ENCODE data around the gene LINS1.

DNA sequence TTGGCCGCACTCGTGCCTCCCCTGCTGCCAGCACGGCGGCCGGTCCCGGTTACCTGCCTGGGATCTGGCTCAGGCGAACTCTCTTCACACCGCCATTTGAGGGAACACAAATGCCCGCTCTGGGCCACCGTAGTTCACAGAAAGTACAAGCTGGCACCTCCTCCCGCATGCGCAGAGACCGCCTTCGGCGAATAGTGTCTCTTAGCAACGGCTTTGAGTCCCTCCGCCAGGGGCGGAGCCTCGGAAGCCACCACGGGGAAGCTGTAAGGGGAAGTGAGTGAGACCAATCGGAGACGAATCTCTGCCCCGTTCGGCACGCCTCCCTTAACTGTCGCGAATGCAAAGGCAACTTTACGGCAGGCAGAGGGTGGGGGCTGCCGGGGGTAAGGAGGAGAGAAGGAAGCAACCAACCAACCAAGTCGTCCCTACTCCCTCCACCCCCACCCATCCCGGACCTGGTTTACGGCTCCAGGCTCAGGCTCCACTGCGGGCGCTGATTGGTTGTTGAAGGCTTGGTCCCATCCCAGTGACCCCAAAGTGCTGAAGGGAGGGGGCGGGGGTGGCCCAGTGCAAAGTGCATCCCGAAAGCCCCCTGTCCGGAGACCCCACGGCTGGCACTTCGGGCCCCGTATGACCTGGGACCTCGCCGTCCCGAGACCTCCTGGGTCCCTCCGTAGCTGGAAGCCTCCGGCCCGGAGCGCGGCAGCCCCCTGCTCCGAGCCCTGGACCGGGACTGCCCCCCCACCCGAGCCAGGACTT lies at the start of gene LINS1, which contains the start of gene ASB7:
- TF ChIP-seq, protein P1, sequence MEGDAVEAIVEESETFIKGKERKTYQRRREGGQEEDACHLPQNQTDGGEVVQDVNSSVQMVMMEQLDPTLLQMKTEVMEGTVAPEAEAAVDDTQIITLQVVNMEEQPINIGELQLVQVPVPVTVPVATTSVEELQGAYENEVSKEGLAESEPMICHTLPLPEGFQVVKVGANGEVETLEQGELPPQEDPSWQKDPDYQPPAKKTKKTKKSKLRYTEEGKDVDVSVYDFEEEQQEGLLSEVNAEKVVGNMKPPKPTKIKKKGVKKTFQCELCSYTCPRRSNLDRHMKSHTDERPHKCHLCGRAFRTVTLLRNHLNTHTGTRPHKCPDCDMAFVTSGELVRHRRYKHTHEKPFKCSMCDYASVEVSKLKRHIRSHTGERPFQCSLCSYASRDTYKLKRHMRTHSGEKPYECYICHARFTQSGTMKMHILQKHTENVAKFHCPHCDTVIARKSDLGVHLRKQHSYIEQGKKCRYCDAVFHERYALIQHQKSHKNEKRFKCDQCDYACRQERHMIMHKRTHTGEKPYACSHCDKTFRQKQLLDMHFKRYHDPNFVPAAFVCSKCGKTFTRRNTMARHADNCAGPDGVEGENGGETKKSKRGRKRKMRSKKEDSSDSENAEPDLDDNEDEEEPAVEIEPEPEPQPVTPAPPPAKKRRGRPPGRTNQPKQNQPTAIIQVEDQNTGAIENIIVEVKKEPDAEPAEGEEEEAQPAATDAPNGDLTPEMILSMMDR (IDR thresholded peaks at IDR 0.05): no peak
- TF ChIP-seq EZH2 (IDR thresholded peaks at IDR 0.05; ENCODE audit: borderline replicate concordance, insufficient read depth, low read depth, low read length, poor library complexity, severe bottlenecking): no peak
